Testis (tissue), 2 donors: ENCODE data around the gene FAM20A.

Experiments
- CTCF ChIP-seq, 3 experiments: fragments of 450-650 bp in 2 of 3; fragments of 200-600 bp in 1 of 3; sonication (generic) in 1 of 3; IDR thresholded peaks; one replicate each; pipeline ENCODE4 v1.5.1; 2016 to 2019; ENCODE audit warnings: antibody characterized with exemption in 3 of 3, mild to moderate bottlenecking in 2 of 3, moderate library complexity in 1 of 3
- POLR2A ChIP-seq: fragments of 450-650 bp; IDR thresholded peaks from one replicate; pipeline ENCODE4 v1.6.1; 2017; ENCODE audit warnings: antibody characterized with exemption, mild to moderate bottlenecking, moderate library complexity

- TF ChIP-seq CTCF (IDR thresholded peaks at IDR 0.05) (no peak), POLR2A (no peak)
Measured at GRCh38 chr17:68527314-68527713, 73.9 kb downstream of the FAM20A start.
